LNCaP clone FGC (cell line): ENCODE measurements around the gene ANKRA2.

Experiments used
- DNase-seq: peaks from one replicate; pipeline ENCODE4 v3.0.0-alpha.2; 2011; ENCODE audit warnings: low read depth
- H3K4me3 ChIP-seq: 2 replicates; pipeline ENCODE4 v1.5.1; 2011; ENCODE audit warnings: mild to moderate bottlenecking, low read depth, low read length, control low read depth
- TF ChIP-seq, protein P1 (sequence below): IDR thresholded peaks from 2 replicates; pipeline ENCODE4 v1.5.1; 2012; ENCODE audit warnings: mild to moderate bottlenecking; ENCODE audit not compliant: control insufficient read depth, insufficient read depth; ENCODE audit errors: extremely low read depth

ANKRA2 gene

DNA sequence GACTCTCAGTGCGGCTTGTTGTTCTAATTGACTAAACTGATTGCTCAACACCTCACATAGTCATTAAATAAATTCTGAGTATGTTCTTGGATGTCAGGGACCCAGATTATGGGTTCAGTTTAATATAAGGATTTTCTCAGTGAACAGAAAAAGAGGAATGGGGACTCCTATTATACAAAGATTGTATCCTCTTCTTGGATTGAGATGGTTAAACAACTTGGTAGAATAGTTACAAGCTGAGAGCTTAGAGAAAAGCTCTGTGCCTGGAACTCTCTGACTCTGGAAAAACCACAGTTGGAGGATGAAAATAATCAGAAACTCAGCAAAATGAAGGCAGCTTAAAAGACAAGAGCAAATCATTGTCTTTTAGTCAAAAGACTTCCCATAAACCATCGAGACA, 30.5 kb downstream of the ANKRA2 start:
- no peak for DNase-seq
- TF ChIP-seq, protein P1, sequence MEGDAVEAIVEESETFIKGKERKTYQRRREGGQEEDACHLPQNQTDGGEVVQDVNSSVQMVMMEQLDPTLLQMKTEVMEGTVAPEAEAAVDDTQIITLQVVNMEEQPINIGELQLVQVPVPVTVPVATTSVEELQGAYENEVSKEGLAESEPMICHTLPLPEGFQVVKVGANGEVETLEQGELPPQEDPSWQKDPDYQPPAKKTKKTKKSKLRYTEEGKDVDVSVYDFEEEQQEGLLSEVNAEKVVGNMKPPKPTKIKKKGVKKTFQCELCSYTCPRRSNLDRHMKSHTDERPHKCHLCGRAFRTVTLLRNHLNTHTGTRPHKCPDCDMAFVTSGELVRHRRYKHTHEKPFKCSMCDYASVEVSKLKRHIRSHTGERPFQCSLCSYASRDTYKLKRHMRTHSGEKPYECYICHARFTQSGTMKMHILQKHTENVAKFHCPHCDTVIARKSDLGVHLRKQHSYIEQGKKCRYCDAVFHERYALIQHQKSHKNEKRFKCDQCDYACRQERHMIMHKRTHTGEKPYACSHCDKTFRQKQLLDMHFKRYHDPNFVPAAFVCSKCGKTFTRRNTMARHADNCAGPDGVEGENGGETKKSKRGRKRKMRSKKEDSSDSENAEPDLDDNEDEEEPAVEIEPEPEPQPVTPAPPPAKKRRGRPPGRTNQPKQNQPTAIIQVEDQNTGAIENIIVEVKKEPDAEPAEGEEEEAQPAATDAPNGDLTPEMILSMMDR = no peak

DNA sequence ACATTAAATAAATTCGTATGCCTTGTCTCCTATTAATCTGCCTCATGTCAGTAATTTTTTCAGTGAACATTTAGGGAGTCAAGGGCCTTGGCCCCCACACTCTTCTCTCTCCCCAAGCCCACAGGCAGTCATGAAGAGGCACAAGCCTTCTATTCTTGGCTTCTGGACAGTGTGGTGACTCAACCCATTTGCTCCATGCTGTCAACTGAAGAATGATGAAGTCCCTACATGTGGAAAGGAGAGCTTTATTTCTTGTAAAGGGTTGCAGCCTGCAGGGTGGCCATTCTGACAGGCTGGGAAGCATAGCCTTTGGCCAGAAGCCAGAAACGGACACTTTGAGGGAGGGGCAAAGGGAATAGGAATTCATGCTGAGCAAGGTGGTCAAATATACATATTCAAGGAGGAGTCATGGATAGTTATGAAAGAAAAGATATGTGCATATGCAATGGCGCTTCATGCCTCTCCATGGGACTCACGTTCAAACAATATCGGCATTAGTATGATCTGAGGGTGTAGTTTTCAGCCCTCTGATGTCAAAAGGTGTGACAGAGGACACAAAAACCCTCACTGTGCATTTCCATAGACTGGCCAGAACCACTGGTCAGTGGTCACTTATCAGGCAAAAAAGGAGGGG, 31.3 kb downstream of the ANKRA2 start:
- no peak overlapping the region for H3K4me3 ChIP-seq
- no peak for DNase-seq
- TF ChIP-seq, protein P1 = no peak

More for the DNA sequence above, 30.5 kb downstream of the ANKRA2 start:
- no peak overlapping the region for H3K4me3 ChIP-seq

DNA sequence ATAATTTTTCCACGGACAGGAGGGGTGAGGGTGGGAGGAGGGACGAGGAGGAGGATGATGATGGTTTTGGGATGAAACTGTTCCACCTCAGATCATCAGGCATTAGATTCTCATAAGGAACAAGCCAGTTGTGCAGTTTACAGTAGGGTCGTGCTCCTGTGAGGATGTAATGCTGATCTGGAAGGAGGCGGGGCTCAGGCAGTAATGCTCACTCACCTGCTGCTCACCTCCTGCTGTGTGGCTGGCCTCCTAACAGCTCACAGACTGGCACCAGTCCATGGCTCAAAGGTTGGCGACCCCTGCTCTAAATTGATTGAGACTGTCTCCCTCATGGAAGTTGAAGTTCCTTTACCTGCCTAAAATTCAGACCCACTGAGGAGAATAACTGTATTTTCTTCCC, 33.2 kb downstream of the ANKRA2 start:
- DNase-seq = no peak
- TF ChIP-seq, protein P1 = no peak
- no peak overlapping the region for H3K4me3 ChIP-seq

DNA sequence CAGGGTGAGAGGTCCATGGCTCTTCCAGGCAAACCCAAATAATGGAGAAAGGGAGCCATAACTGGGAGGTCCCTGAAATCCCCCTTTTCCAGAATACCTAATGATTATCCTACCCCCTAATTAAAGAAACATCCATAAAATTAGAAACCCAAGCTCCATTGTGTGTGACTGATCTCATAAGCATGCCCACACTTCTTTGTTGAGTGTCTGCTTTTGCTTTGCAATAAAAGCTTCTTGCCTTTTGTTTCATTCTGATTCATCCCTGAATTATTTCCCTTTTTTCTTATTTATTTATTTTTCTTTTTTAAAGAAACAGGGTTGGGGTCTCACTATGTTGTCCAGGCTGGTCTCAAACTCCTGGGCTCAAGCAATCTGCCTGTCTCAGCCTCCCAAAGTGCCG, 34.1 kb downstream of the ANKRA2 start:
- TF ChIP-seq, protein P1 = no peak
- no peak for DNase-seq
- no peak overlapping the region for H3K4me3 ChIP-seq

DNA sequence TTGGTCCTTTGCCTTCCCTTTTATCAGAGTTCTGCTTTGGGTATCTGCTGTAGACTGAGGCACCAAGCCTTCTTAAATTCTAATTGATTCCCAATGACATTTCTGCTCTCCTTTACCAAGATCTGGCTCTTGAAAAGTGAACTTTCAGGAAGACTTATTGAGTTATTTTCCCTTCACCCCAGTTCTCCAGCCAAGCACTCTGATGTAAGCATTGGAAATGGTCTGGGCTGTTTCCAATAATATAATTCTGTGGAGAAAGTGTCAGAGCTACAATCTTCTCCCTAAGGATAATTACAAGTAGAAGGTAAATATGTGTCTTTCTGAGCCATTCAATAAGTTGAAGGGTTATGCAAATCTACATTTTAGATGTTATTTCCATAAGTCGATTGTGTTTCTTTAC, 36.4 kb downstream of the ANKRA2 start:
- H3K4me3 ChIP-seq = no peak overlapping the region
- TF ChIP-seq, protein P1 = no peak

DNA sequence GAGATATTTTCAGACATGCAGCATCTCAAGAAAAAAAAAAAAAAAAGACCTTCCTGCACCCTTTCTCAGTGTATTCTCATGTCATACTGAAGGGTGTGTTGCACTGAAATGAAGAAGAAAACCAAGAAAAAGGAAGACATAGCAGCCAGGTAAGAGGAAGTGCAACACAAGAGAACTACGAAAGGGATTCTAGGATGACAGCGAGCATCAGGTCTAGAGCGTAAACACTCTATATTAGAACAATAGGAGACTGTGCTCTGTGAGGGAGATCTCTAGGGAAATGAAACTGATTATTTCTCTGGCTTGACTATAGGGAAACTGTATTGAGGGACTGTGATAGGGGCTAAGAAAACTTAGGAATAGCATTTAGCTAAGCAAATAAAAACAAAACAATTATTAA, 37.2 kb downstream of the ANKRA2 start:
- no peak for DNase-seq
- no peak overlapping the region for H3K4me3 ChIP-seq
- TF ChIP-seq, protein P1 = no peak

More for the DNA sequence above, 36.4 kb downstream of the ANKRA2 start:
- DNase-seq = no peak

DNA sequence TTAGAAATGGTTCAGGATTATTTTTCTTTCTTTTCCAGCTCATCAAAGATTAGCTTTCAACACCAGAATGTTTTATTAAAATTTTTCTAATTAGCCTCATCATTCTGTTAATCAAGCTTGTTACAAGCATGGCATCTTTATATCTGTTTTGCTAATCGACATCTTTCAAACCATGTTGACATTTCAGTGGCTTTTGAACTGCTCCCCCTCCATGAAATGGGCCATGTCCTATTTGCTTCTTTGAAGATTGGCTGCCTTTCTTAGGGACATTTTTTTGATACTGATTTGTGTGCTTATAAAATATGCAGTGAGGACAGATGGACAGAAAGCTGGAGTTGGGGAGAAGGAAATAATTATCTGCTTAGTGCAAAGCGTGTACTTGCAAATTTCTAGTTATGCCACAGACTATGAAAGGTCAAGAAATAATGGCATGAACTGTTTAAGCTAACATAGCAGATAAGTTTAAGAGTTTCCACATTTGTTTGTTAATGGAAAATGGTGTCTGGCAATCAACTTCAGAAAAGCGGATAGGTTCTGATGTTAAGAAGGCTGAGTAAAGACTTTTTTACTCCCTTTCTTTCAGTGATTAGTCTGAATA, 39.7 kb downstream of the ANKRA2 start:
- no peak for DNase-seq
- H3K4me3 ChIP-seq = no peak overlapping the region

More for the DNA sequence above, 39.7 kb downstream of the ANKRA2 start:
- TF ChIP-seq, protein P1 = no peak
